CD4-positive, alpha-beta T cell treated with Interleukin-15 for 1 hour (primary cell): ENCODE data around the gene MSX1.

Experiments used
- DNase-seq: peaks from one replicate; pipeline ENCODE4 v3.0.0-alpha.2; 2020

The MSX1 gene

DNA sequence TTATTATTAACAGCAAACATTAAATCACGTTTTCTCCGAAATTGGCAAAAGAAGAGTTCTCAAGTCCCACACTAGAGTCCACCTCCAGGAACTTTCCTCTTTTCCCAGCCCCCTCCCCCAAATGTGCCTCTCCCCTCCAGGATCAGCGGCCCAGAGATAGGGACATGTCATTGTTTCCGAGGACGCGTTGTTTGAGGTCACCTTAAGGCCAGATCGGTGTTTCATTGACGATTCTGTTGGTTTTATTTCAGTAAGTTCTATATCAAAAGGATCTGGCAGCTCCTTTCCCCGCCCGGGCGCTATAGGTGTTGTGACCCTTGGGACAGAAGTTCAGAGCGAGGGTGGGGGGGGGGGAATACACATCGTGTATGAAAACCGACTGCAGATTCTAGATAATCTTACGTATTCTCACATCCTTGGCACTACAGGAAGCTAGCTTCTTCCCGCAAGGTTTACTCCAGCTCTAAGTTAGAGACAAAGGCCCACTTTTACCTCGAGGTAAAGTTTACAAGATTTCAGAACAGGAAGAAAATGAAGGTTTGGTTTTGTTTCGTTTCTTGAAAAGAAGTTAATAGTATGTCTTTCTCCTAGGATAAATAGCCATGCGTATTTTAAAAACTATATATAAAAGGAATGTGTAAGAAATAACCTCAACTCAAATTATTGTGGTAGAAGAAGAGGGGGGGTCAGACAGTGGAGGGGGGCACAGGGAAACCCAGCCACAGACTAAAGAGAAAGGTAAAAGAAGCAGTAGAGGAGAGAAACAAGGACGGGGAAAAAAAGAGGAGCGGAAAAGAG is 739 bp upstream of the MSX1 start:
- no peak for DNase-seq

DNA sequence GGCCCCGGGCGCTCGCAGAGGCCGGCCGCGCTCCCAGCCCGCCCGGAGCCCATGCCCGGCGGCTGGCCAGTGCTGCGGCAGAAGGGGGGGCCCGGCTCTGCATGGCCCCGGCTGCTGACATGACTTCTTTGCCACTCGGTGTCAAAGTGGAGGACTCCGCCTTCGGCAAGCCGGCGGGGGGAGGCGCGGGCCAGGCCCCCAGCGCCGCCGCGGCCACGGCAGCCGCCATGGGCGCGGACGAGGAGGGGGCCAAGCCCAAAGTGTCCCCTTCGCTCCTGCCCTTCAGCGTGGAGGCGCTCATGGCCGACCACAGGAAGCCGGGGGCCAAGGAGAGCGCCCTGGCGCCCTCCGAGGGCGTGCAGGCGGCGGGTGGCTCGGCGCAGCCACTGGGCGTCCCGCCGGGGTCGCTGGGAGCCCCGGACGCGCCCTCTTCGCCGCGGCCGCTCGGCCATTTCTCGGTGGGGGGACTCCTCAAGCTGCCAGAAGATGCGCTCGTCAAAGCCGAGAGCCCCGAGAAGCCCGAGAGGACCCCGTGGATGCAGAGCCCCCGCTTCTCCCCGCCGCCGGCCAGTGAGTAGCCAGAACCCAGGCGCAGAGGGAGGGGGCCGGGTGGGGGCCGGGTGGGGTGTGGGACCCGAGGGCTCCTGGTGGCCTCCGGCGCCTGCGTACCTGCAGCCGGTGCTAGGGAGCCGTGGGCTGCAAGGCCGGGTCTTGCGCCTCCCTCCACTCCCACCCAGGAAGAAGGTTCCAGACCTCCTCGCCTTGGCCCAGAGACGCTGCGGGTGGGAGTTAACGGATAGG is 534 bp downstream of the MSX1 start:
- DNase-seq: no peak

DNA sequence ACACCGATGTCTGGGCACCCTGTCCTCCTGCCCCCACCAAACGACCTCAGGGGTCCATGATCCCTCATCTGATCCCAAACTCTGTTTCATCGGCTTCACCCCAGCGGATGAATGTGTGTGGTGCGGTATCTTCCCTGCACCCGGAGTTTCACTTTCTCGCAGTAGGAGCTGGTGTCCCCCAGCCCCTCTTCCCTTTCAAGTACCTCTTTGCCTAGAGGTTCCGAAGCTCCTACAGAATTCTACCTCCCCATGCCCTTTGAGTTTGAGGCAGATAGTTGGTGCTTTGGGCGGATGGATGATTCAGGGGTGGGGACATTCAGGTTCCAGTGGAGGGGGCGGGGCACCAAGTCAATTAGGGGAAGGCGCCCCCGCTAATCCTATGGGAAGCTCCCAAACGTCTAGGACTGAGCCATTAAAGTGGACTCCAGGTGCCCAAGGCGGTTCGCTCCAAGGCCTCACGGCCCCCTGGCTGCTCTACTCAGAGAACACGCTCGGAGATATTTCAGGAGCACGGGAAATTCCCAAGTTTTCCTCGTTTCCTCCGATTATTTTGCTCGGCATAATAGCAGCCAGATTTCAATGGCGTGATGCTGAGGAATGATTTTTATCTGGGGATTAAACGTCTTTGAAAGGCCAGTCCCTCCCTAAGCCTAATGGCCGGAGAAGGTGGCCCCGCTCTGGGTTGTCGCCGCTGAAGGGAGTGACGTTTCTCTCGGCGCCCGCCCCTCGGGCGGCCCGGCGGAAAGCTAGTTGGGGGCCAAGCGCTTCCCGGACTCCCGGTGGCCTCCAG is 1.3 kb downstream of the MSX1 start:
- DNase-seq: no peak

DNA sequence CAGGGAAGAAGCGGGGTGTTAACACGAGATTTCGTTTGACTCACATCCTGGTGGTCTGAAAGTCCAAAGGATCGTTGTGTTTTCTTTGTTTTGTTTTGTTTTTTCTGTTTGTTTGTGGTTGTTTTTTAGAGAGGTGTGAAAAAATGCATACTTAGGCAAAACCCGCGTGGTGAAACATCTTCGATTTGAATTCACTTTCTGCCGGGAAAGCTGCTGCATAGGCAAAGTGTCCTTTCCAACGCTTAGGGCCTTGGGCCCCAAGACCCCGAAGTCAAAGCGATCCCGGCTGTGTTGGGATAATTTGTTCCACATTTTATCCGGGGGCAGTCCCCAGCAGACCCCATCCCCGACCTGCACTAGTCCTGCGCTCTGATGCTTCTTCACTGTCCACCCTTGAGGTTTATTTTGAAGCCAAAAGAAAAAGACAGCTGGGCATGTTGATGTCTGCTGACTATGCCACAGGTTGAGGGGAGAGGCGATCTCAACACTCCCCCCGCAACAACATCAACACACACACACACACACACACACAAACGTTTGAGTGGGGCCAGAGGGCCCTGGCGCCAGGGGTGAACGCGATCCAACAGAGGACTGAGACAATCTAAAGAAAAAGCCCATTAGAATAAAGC is 2.0 kb downstream of the MSX1 start:
- no peak for DNase-seq

DNA sequence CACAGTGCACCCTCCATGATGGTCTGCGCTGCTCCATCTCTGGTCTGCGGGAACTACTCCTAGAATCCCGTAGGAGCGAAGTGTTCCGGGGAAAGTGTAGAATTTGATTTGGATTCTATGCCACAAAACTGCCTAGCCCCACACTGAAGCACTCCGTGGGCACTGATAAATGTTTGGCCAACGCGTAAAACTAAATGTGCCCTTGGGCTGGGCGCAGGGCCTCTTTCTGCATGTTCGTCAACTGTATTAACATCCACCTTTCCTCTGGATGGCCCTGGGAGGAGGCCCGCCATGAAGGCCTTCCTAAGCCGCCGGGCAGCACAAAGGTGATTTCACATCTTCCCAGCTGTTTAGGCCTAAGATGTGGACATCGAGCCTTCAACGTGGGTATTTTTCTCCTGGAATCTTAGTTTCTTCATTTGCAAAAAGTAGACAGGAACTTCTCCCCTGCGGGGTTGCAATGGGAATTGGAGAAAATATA is 2.6 kb downstream of the MSX1 start:
- no peak for DNase-seq

DNA sequence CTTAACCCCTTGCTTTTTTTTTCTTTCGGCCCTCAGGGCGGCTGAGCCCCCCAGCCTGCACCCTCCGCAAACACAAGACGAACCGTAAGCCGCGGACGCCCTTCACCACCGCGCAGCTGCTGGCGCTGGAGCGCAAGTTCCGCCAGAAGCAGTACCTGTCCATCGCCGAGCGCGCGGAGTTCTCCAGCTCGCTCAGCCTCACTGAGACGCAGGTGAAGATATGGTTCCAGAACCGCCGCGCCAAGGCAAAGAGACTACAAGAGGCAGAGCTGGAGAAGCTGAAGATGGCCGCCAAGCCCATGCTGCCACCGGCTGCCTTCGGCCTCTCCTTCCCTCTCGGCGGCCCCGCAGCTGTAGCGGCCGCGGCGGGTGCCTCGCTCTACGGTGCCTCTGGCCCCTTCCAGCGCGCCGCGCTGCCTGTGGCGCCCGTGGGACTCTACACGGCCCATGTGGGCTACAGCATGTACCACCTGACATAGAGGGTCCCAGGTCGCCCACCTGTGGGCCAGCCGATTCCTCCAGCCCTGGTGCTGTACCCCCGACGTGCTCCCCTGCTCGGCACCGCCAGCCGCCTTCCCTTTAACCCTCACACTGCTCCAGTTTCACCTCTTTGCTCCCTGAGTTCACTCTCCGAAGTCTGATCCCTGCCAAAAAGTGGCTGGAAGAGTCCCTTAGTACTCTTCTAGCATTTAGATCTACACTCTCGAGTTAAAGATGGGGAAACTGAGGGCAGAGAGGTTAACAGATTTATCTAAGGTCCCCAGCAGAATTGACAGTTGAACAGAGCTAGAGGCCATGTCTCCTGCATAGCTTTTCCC is 3.4 kb downstream of the MSX1 start:
- no peak for DNase-seq

DNA sequence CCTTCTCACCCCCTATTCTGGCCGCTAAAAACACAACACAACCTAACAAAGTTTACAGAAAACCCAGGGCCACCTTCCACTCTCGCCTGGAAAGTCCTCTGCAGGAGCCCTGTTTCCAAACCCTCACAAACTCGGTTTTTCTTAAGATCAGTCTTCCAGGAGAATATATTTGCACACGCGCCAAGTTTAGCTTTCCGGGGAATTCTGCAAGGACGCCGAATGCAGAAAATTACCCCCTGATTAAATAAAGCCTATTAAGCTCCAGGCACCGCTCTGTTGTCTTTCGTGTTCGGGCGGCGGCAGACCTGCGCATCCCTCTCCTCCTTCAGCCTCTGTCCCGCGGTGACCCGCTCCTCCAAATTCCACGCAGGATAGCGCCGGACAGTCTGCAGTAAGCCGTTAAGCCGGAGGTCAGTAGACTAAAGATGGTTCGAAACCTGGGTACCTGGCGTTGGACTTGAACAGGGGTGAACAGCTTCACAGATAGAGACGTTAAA is 5.0 kb downstream of the MSX1 start:
- no peak for DNase-seq

DNA sequence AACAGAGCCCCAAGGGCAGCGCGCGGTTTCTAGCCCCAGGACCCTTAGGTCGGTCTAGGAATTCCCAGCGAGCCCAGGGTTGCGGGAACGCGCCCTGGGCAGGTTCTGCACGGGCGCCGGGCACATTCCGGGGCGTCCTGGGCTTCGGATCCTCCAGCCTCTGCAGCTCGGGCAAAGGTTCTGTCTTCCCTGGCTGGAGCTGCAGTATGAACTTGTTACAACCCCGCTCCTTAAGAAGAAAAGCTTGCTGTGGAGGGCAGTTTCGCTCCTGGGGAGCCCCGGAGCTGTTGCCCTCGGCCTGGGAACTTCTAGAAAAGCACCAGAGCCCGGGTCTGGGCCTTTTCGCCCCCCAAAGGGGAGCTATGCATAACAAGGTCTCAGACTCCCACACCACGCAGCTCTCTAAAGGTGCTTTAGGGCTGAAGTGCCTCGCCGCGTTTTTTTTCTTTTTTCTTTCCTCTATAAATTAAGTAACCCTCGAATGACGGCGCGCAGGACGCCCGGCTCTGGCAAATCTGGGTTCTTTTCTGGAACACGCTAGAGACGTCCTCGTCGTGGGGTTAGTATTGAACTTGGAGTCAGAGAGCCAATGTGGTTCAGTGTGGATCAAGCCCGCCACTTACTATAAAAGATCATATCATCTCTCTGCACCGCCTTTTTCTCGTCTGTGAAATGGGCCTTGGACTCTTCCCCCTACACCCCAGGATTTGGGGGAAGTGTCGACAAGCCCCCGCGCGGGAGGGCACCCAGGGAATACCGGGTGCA is 5.7 kb downstream of the MSX1 start:
- DNase-seq: no peak

DNA sequence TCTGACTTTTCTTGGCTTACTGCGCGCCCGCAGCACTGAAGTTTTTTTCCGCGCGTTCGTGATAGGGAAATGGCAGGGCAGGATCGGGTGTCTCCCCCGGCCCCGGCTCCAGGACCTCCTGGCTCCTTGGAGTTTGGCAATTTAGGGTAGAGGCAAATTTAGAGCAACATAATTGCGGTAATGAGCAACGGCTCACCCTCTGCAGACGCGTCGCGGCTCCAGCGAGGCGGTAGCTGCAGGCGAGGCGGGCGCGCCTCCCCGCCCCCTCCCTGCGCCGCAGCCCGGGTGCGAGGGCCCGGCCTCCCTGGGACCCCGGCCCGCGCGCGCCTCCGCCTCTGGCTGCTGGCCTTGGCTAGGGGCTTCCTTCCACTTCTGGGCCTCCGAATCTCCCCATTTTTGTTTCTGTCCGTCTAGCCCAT is 6.2 kb downstream of the MSX1 start:
- DNase-seq: no peak

DNA sequence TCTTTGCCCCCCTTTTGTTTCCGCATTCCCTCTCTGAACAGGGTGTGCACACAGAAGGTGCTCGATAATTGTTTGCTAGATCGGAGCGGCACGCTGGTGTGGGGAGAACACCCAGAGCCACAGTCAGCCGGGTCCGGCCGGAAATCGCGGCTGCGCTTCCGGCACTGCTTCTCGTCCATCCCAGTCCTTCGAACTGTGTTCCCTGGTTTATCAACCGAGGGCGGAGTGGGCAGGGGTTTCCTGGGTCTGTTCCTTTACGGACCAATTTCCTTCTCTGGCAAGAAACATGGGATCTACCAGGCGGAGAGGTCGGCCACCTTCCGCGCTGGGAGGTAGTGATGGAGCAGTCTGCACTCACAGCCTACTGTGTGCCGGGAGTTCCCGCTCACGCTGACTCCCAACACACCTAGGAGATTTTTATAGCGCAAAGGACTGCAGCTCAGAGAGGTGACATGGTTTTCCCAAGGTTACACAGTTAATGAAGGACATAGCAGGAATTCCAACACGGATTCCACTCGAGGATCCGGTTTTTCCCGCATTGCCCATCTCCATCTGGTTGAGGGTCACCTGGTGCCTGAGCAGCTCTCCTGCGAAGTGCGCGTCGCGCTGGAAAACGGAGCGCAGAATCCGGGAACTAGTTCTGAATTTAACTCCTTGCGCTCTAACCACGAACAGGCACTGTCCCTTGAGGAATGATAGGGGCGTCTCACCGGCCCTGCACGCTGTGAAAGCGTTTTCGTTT is 6.8 kb downstream of the MSX1 start:
- no peak for DNase-seq

DNA sequence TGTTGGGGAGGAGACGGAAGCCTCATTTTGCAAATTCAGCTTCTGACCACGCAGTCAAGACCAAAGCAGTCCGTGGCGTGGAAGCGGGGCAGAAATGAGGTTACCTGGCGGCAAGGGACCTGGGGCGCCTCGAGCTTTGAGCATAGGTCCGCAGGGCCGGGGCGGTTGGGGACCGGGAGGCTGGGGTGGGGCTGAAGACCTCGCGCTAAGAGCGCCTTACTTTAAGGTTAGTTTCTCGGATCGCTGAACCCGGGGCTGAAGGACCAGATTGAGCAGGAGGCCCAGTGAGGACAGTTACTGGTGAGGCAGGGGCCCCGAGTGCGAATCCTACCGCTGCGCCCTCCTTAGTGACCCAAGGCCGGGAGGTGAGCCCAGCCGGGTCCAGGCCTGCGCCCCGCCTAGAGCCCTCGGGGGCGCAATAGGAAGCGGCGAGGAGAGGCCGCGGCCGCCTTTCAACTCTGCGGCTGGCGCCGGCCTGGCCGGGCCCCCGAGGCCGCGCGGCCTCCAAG is 7.5 kb downstream of the MSX1 start:
- no peak for DNase-seq

DNA sequence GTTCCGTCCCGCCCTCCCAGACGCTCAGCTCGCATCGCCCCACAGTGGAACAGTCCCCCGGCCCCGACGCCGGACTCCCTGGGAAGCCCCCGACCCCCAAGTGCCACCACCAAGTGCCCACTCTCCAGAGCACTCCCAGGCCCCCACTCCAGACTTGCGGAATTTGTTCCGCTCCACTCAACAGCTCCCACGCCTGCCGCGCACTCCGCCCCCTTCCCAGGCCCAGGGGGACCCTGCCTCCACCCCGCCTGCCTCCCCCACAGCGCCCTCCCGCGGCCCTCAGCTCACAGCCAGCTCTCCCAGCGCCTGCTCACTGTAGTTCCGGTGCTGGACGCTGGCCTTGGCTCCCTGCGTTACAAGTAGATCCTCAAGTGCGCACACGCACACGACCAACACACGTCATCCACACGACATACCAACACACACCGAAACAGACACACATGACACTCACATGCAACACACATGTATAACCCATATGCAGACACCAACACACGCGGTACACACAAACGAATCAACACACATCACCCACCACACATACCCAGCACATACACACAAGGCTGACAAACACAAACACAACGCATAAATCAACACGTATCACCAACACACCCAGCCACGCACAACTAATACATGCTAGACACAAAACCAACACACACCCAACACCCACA is 8.0 kb downstream of the MSX1 start:
- DNase-seq: no peak

DNA sequence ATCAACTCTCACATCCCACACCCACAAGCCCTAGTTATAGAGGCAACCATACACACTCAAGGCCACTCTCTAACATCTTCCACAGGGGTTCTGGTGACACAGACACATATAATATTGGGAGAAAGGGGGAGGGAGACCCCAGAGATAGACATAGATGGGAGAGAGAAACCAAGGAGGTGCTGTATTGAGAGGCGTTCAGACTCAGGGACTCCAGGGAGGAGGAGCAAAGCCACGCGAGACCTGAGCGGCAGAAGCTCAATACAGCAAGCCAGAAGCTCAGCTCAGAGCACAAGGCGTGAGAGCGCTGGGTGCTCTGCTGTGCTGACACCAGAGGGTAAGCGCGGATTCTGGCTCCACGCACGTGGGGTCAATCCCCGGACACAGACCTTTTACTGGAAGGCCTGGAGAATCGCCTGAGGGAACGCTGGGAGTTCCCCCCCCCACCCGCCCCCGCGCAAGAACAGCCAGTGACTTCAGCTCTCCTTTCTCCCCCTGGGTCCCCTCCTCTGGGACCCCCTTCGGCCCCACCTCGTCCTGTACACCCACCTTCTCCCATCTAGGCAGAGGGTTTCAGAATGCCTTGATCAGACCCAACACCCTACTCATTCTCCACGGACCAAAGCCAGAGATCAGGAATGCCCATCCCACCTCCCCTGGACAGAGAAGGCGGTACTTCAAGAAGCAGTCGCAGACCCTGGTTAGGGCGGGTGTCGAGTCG is 8.7 kb downstream of the MSX1 start:
- no peak for DNase-seq

DNA sequence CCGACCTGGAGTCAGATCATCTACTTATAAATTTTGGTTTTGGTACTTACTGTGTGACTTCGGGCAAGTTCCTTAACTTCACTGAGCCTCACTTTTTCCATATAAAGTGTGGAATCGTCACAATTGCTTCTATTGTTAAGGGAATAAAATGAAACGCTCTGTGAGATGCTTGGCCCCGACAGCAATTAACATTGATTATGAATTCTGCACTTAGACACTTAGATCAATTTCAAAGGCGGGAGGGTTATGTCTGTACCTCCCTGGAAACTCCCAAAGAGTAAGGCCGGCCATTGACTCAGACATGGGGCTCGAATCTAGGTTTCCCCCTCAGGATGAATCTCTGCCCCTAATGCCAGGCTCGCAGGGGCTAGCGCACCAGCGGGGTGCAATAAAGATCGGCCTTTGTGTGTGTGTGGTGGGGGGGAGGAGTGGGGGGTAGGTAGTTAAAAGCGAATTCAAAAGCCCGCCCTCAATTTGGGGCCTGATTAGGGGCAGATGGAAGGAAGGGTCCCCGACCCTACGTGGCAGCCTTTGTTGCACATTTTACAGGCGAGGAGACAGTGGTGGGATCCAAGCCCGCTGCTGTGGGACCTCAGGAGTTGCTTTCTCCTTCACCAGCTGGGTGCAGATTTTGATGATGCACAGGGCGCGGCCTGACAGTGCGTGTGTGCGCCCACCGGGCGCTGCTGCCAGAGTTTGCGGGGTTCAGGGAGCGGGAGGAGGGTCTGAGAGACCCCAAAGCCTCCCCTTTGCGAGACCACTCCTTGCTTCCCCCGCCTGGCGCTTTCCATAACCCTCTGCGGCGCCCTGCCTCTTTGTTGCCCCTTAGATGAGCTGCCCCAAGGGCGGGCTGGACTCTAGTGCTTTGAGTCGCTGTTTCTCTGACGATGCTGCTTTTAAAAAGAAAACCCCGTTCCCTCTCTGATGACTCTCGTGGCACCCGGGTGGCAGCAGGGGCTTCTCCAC is 9.6 kb downstream of the MSX1 start:
- DNase-seq: no peak

DNA sequence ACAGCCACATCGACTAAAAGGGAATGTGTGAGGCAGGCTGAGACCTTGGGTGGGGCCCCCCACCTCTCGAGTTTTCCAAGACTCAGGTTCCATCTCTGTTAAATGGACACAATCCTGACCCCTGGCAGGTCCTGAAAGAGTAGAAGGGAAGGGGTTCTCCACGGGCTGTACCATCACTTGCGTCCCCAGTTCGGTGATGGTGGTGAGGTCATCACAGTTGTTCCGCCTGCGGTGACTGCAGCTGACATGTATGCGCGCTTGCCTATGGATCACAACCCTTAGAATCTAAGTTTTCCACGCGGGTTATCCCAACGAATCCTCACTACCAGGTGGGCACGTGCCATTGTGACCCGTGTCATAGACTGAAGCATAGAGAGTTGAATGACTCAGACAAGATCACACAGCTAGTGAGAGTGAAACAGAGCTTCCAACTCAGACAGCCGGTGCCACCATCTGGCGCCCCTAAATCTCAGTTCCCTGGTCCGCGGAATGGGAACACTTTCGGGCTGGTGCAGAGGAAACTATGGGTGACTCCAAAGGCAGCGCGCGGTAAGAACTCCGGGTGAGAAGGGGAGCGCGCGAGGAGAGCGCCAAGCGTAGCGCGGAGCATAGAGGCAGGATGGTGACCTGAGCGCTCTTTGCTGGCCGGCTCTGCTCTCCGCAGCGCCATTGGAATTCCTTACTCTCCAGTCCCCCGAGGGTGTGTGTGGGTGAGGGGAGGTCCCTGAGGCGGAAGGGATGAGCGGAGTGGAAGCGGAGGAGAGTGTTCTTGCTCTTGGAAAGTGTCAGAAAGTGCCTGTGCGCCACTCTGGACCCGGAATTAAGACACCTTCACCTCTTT is 10.5 kb downstream of the MSX1 start:
- DNase-seq: no peak

DNA sequence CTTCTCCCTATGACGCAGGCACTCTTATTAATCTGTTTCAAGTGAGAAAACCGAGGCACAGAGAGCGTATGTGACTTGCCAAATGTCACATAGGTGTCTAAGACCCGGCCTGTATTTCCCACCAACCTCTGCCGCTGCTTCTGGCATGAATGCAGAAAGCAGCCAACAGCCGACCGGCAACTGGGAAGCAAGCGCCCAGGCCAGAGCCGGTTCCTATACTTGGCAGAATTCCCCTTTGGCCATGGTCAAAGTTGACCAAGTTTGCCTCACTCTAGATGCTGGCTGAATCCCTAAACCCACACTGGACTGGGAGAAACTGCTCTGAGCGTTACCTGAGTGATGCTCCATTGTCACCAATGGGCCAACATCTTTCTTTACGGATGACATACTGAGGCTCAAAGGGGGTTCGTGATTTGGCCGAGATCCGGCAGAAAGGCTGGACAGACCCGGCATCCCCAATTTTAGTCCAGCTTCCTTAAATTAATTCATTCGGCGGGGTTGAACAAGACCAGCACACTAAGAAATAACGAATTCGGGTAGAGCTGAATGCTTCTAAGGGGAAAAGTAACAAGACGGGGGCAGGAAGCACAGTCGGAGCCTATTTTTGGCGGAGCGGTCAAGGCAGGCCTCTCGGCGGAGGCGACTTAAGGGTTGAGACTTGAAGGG is 11.2 kb downstream of the MSX1 start:
- no peak for DNase-seq
